OCI-LY3 (cell line): ENCODE results near the gene CCND3.

Experiments
- H2AFZ ChIP-seq: fragments of 200-600, 300-600 bp; shearing (Covaris generic); 2 replicates; pipeline ENCODE4 v1.6.0; 2014; ENCODE audit warnings: antibody characterized with exemption, low read depth, low read length
- H3K27ac ChIP-seq: fragments of 200-600, 300-600 bp; sonication (generic); 2 replicates; pipeline ENCODE4 v1.5.1; 2014; ENCODE audit warnings: mild to moderate bottlenecking, low read length, moderate library complexity, mixed read lengths
- H3K27me3 ChIP-seq: fragments of 200-600, 300-600 bp; sonication (generic); 2 replicates; pipeline ENCODE4 v1.6.1; 2014; ENCODE audit warnings: low read depth, low read length, mixed read lengths
- H3K36me3 ChIP-seq: fragments of 200-600, 300-600 bp; sonication (generic); replicated peaks from 2 replicates; pipeline ENCODE3; 2014; ENCODE audit warnings: low read depth, low read length, mixed read lengths
- H3K4me1 ChIP-seq: fragments of 300-600, 200-600 bp; sonication (generic); 2 replicates; pipeline ENCODE4 v1.6.1; 2014; ENCODE audit warnings: low read length, mixed read lengths
- H3K4me2 ChIP-seq: fragments of 200-600, 300-600 bp; sonication (generic); 2 replicates; pipeline ENCODE4 v1.6.1; 2014; ENCODE audit warnings: low read length, mixed read lengths
- H3K4me3 ChIP-seq: fragments of 300-600, 200-600 bp; sonication (generic); 2 replicates; pipeline ENCODE4 v1.5.1; 2014; ENCODE audit warnings: antibody characterized with exemption, mild to moderate bottlenecking, low read length, moderate library complexity
- H3K79me2 ChIP-seq: fragments of 300-600, 200-600 bp; shearing (Covaris generic); 2 replicates; pipeline ENCODE4 v1.6.1; 2014; ENCODE audit warnings: mild to moderate bottlenecking, low read length, mixed read lengths
- H3K9ac ChIP-seq: fragments of 300-600, 200-600 bp; shearing (Covaris generic); 2 replicates; pipeline ENCODE4 v1.6.0; 2014; ENCODE audit warnings: mild to moderate bottlenecking, low read length, moderate library complexity
- H3K9me3 ChIP-seq: fragments of 200-600, 300-600 bp; shearing (Covaris generic); 2 replicates; pipeline ENCODE4 v1.6.1; 2014; ENCODE audit warnings: low read length, mixed read lengths; ENCODE audit not compliant: insufficient read depth
- H4K20me1 ChIP-seq: fragments of 200-600, 300-600 bp; sonication (generic); 2 replicates; pipeline ENCODE4 v1.6.1; 2016; ENCODE audit warnings: low read length, mixed read lengths; ENCODE audit not compliant: insufficient read depth
- CTCF ChIP-seq: fragments of 200-600, 300-600 bp; sonication (generic); IDR thresholded peaks from 2 replicates; pipeline ENCODE4 v1.5.1; 2014; ENCODE audit warnings: antibody characterized with exemption, low read length, low read depth
- EZH2phosphoT487 ChIP-seq: fragments of 200-600 bp; shearing (Covaris generic); IDR thresholded peaks from 2 replicates; pipeline ENCODE4 v1.6.1; 2018; ENCODE audit warnings: antibody characterized with exemption, mixed run types, low read depth

Gene CCND3

GRCh38 chr6:41920921-41921711 is 20.5 kb downstream of the CCND3 start, which contains the start of the genes BYSL and MED20:
BYSL (plus strand) TSS chr6:41921499; CDS start chr6:41921563, 64 bp downstream.
MED20 (minus strand) TSS chr6:41921139; CDS start chr6:41921018, 121 bp downstream.
- Histone ChIP-seq H3K36me3 (peaks cover 21% of the 10 kb centered on the region), H3K79me2 (peaks cover 74% of the 10 kb centered on the region)

GRCh38 chr6:41917528-41917927 is 24.1 kb downstream of the CCND3 start:
- Histone ChIP-seq H3K79me2 (peaks cover 40% of the 10 kb centered on the region), H3K36me3 (peaks cover 19% of the 10 kb centered on the region), H3K27me3 (no peaks in the 10 kb centered on the region), H3K4me1 (peaks cover 19% of the 10 kb centered on the region), H3K4me3 (no peak overlapping the region), H4K20me1 (no peaks in the 10 kb centered on the region), H2AFZ (no peak overlapping the region), H3K9ac (no peak overlapping the region), H3K27ac (no peak overlapping the region), H3K9me3 (no peaks in the 10 kb centered on the region), H3K4me2 (no peak overlapping the region)
- no peak for TF ChIP-seq EZH2phosphoT487
- no peak for TF ChIP-seq CTCF

More at GRCh38 chr6:41920921-41921711, 20.5 kb downstream of the CCND3 start, which contains the start of the genes BYSL and MED20:
- TF ChIP-seq CTCF (peak; percentile 96), EZH2phosphoT487 (no peak)
- peak within 1 kb of the TSS; percentile 76 for H3K27ac ChIP-seq
- peaks cover 28% of the 10 kb centered on the region for H3K4me1 ChIP-seq
- H3K4me3 ChIP-seq = peak within 1 kb of the TSS; percentile 88
- H3K9ac ChIP-seq = peak within 1 kb of the TSS; percentile 87
- H2AFZ ChIP-seq = peak within 1 kb of the TSS; percentile 99
- H3K9me3 ChIP-seq = no peaks in the 10 kb centered on the region
- H4K20me1 ChIP-seq = no peaks in the 10 kb centered on the region
- H3K4me2 ChIP-seq = peak within 1 kb of the TSS; percentile 95
- H3K27me3 ChIP-seq = no peaks in the 10 kb centered on the region

DNA sequence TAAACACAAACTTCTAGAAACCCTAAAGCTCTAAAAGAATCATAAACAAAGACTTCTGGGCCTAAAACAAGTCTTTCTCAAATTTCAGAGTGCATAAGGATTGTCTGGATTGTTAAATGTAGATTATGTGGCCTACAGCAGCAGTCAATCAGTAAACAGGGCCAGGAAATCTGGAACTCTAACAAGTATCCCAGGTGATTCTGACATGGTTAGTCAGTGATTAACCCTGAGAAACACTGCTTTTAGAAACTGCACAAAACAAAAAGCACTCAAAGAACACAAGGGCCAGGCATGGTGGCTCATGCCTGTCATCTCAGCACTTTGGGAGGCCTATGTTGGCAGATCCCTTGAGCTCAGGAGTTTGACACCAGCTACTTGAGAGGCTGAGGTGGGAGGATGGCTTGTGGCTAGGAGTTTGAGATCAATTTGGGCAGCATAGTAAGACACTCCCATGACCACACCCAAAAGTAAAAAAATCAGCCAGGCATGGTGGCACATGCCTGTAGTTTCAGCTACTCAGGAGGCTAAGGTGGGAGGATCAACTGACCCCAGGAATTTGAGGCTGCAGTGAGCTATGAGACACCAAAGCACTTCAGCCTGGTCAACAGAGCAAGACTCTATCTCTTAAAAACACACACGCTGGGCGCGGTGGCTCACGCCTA is 26.6 kb downstream of the CCND3 start:
- H4K20me1 ChIP-seq = no peaks in the 10 kb centered on the region
- peaks cover 19% of the 10 kb centered on the region for H3K36me3 ChIP-seq
- no peaks in the 10 kb centered on the region for H3K9me3 ChIP-seq
- H3K27me3 ChIP-seq = no peaks in the 10 kb centered on the region
- H3K4me3 ChIP-seq = no peak overlapping the region
- no peak overlapping the region for H2AFZ ChIP-seq
- no peak overlapping the region for H3K4me2 ChIP-seq
- TF ChIP-seq EZH2phosphoT487 = no peak
- TF ChIP-seq CTCF = no peak
- H3K4me1 ChIP-seq = peaks cover 12% of the 10 kb centered on the region
- no peak overlapping the region for H3K9ac ChIP-seq
- H3K79me2 ChIP-seq = peaks cover 17% of the 10 kb centered on the region
- H3K27ac ChIP-seq = no peak overlapping the region

DNA sequence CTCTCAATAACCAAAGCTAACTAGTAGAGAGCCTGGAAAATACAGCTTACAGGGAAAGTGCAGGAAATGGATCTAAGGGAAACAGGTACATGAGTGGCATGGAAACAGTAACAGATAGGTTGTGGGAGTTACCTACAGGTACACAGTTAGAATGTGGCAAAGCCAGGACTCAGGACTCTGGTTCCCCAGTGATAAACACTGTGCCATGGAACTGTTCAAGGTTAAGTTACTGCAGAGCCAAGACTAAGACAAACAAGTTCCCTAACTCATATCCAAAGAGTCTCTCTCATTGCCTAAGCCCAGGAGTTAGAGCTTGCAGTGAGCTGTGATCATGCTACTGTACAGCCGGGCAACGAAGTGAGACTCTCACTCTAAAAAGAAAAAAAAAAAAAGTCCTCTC is 27.3 kb downstream of the CCND3 start:
- Histone ChIP-seq H3K4me1 (peaks cover 5% of the 10 kb centered on the region), H3K36me3 (peaks cover 19% of the 10 kb centered on the region), H3K4me2 (no peak overlapping the region), H3K27ac (no peak overlapping the region), H4K20me1 (no peaks in the 10 kb centered on the region), H2AFZ (no peak overlapping the region), H3K9me3 (no peaks in the 10 kb centered on the region), H3K27me3 (no peaks in the 10 kb centered on the region), H3K79me2 (peaks cover 10% of the 10 kb centered on the region), H3K9ac (no peak overlapping the region), H3K4me3 (no peak overlapping the region)
- TF ChIP-seq EZH2phosphoT487 (no peak), CTCF (no peak)
